NT2/D1 (cell line): ENCODE measurements around the gene CDH26.

ENCODE experiments used
- SUZ12 ChIP-seq: IDR thresholded peaks from 2 replicates; pipeline ENCODE4 v1.6.1; 2011; ENCODE audit not compliant: insufficient read length, insufficient read depth; ENCODE audit errors: extremely low read depth
- ZNF274 ChIP-seq: IDR thresholded peaks from 2 replicates; pipeline ENCODE4 v1.6.1; 2011; ENCODE audit warnings: mild to moderate bottlenecking, low read depth, low read length

GRCh38 chr20:60034231-60035110 is 76.2 kb downstream of the CDH26 start:
- TF ChIP-seq SUZ12 (no peak), ZNF274 (no peak)
